Measurements from ENCODE around the gene NRG2.
A peak's percentile ranks its signal among the peaks of the same experiment; 100 is the strongest.

The NRG2 gene

GRCh38 chr5:139880416-139881142 is 162.5 kb downstream of the NRG2 start:
- TF ChIP-seq CTCF (conservative IDR thresholded peaks at IDR 0.05; ENCODE audit: low read depth) = no peak
- ChIA-PET CTCF (interaction anchor here (0.6 to 0.9 kb wide), 3 partner anchors 88 to 115 kb away, joined by 3 to 4 read pairs (median 3); no protein-coding TSS in a partner anchor), POLR2A (ENCODE audit: low non-redundant PET) (interaction anchor here (0.5 kb wide), 1 partner anchor 55 kb away, joined by 7 read pairs; no protein-coding TSS in a partner anchor)
- H3K27ac ChIP-seq = peak overlapping the region; percentile 76
- no peak for DNase-seq (ENCODE audit: low spot score)

GRCh38 chr5:139878093-139878492 is 165.0 kb downstream of the NRG2 start:
- ChIA-PET CTCF (interaction anchor here (0.6 to 1.6 kb wide), 4 partner anchors 11 to 89 kb away, joined by 3 to 5 read pairs (median 3); no protein-coding TSS in a partner anchor), POLR2A (ENCODE audit: low non-redundant PET) (no interaction called here)
- peak overlapping the region; percentile 82 for H3K27ac ChIP-seq
- DNase-seq (ENCODE audit: low spot score) = no peak
- TF ChIP-seq CTCF (conservative IDR thresholded peaks at IDR 0.05; ENCODE audit: low read depth) = no peak

- no peak for TF ChIP-seq CTCF (conservative IDR thresholded peaks at IDR 0.05; ENCODE audit: low read depth)
- DNase-seq (ENCODE audit: low spot score) = peak; percentile 95
Observed at GRCh38 chr5:139877129-139877597, 165.9 kb downstream of the NRG2 start.

GRCh38 chr5:139875957-139876356 is 167.1 kb downstream of the NRG2 start:
- no peak for DNase-seq (ENCODE audit: low spot score)
- ChIA-PET CTCF (interaction anchor here (1.3 kb wide), 1 partner anchor 93 kb away, joined by 8 read pairs; no protein-coding TSS in a partner anchor), POLR2A (ENCODE audit: low non-redundant PET) (no interaction called here)
- no peak for TF ChIP-seq CTCF (conservative IDR thresholded peaks at IDR 0.05; ENCODE audit: low read depth)
- H3K27ac ChIP-seq = no peak overlapping the region

More at GRCh38 chr5:139877129-139877597, 165.9 kb downstream of the NRG2 start:
- ChIA-PET CTCF (interaction anchor here (0.7 to 1.6 kb wide), 7 partner anchors 10 to 245 kb away, joined by 3 to 8 read pairs (median 5); no protein-coding TSS in a partner anchor), POLR2A (ENCODE audit: low non-redundant PET) (no interaction called here)
- peak overlapping the region; percentile 82 for H3K27ac ChIP-seq

- ChIA-PET CTCF (interaction anchor here (0.6 to 3.2 kb wide), 6 partner anchors 15 to 252 kb away, joined by 3 to 14 read pairs (median 5); no protein-coding TSS in a partner anchor), POLR2A (ENCODE audit: low non-redundant PET) (no interaction called here)
- H3K27ac ChIP-seq = peak overlapping the region; percentile 24
- TF ChIP-seq CTCF (conservative IDR thresholded peaks at IDR 0.05; ENCODE audit: low read depth) = no peak
- no peak for DNase-seq (ENCODE audit: low spot score)
Observed at GRCh38 chr5:139872851-139873794, 170.0 kb downstream of the NRG2 start.
